ENCODE measurements around the gene ALPK1.

GRCh38 chr4:112449708-112450107, 152.5 kb downstream of the ALPK1 start:
- TF ChIP-seq CTCF (conservative IDR thresholded peaks at IDR 0.05; ENCODE audit: low read depth, low read length), result no peak
- TF ChIP-seq POLR2A (IDR thresholded peaks at IDR 0.05; ENCODE audit: low read depth, low read length), result no peak
- TF ChIP-seq RCOR1 (IDR thresholded peaks at IDR 0.05; ENCODE audit: insufficient replicate concordance, low read length), result no peak
- no peak for TF ChIP-seq RFX5 (IDR thresholded peaks at IDR 0.05; ENCODE audit: low read depth, low read length)
- no peak for TF ChIP-seq RAD21 (IDR thresholded peaks at IDR 0.05; ENCODE audit: low read length)
- TF ChIP-seq USF2 (IDR thresholded peaks at IDR 0.05; ENCODE audit: low read depth, low read length), result no peak
- TF ChIP-seq NFE2L2 (IDR thresholded peaks at IDR 0.05; ENCODE audit: low read depth, low read length), result no peak
- TF ChIP-seq CHD1 (IDR thresholded peaks at IDR 0.05; ENCODE audit: low read depth, low read length), result no peak
- TF ChIP-seq MAZ (IDR thresholded peaks at IDR 0.05; ENCODE audit: borderline replicate concordance, low read depth, low read length), result no peak
- no peak for TF ChIP-seq BHLHE40 (IDR thresholded peaks at IDR 0.05; ENCODE audit: low read depth, low read length)
- TF ChIP-seq ELK1 (IDR thresholded peaks at IDR 0.05; ENCODE audit: borderline replicate concordance, low read depth, low read length), result no peak
- no peak for TF ChIP-seq MAFK (IDR thresholded peaks at IDR 0.05; ENCODE audit: low read depth, low read length)
